ENCODE measurements around the gene HOXD3.

GRCh38 chr2:176175709-176176607 lies 18.9 kb downstream of the HOXD3 start:
- TF ChIP-seq CTCF (IDR thresholded peaks at IDR 0.05) (no peak), EP300 (IDR thresholded peaks at IDR 0.05) (no peak), POLR2A (IDR thresholded peaks at IDR 0.05) (no peak)
